Airway epithelial cell (primary cell): ENCODE measurements around the gene SLC44A2. TPM values are rescaled to one million over a fixed set of nuclear protein-coding genes. Genes with fewer than 3 reads are reported as not detected.

Source experiments
- total RNA-seq: library from RNA; depleted of rRNA; stranded (reverse); fragments of >200 nt; gene quantifications from 2 replicates; pipeline ENCODE4 v1.2.3, GENCODE V29; 2015

The SLC44A2 gene
- 87.7 and 95.3 TPM in 2 replicates for total RNA-seq

DNA sequence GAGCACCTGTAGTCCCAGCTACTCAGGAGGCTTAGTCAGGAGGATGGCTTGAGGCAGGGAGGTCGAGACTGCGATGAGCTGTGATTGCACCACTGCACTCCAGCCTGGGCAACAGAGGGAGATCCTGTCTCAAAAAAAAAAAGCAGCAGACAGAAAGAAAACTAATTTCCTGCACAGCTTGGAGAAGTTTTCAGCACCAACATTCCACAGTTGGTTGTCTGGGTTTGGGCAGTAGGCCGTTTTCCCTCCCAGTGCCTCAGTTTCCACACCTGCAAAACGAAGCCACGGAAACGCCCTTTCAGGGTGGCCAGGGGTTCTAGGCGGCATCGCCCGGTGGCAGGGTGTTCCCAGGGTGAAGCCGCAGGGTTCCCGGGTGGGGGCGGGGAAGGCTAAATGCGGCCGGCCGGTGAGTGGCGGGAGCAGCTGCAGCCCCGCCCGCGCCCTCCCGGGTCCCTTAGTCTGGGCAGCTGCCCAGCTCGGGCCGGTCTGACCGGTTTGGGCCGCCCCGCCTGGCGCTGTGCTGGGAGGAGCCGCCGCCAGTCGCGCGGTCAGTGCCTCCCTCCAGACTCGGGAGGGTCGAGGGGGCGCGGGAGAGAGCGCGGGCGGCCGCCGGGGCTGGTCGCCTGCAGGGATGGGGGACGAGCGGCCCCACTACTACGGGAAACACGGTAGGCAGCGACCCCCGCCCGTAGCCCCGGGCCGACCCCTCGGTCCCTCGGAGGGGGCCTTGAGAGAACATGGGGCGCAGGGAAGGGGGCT is at the start of gene SLC44A2:
SLC44A2 (plus strand) TSS at position 551 of the 759 bp plus-strand sequence; CDS start at position 632, 81 bp downstream.

DNA sequence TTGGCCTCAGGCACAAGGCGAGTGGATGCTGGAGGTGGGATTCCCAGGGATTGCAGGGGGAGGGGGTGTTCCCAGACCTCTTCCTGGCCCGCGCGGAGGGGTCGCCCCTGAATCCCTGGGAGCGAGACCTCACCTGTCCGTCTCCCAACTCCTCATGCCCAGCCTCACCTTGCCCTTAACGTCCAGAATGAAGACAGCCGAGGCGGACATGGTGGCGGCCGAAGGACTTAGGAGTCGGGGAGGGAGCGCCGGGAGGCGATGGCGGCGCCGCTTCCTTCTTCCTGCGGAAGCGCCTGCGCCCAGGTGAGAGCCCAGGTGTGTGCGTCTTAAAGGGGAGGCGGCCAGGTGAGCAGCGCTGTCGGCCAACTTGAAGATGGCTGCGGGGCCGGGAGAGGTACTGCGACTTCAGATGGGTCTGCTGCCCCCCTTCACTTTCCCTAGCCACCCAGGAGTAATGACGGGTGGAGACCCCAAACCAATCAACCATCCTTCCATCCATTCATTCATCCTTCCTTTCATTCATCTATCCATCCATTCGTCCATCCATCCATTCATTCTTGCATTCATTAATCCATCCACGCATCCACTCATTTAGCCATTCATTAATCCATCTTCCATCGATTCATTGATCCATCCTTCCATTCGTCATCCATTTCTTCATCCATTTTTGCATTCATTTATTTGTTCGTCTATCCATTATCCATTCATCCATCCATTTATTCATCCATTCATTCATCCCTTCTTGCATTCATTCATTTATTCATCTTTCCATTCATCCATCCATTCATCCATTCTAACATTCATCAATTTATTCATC is 38.1 kb upstream of the SLC44A2 start, which contains the start of gene AP1M2:
AP1M2 (minus strand) TSS at position 291 of the 817 bp plus-strand sequence; CDS start at position 210, 81 bp downstream.

DNA sequence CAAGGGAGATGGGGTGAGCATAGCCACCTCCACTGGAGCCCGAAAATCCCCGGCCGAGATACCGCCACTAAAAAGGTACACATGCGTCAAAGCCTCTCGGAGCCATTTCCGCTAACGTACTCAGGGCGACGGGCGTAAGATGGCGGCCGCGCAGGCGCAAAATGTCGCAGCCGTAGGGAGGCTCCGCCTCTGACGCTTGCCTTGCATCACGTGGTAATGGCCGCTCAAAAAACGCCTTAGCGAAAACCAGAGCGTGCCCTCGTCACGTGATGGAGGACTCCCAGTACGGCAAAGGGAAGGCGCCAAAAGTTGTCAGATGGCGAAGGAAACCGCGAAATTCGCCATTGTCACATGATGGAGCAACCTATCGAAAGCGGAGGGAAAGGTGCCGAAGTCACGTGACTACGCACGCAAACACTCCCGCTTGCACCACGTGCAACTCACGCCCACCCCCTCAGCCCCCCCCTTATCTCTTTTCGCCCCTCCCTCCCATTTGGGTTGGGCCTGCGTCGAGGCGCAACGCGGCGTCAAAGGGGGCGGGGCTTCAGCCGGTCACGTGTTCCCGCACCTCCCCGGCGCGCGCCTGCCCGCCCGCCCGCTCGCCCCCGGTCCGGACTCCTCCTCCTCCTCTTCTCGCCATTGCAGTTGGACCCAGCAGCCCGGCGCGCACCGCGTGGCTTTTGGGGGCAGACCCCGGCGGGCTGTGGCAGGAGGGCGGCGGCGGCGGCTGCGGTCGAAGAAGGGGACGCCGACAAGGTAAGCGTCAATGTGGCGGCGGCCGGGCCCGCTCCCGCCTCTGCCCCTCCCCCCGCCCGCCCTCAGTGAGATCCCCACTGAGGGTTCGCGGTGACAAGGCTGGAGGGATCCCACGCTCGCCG is 28.6 kb downstream of the SLC44A2 start, which contains the start of gene ILF3:
ILF3 (plus strand) TSS at position 615 of the 878 bp plus-strand sequence. CDS start 16,260 bp downstream, outside the sequence.

Other genes starting within 250 kb of the SLC44A2 start
- gene TYK2, start 245.0 kb upstream of the SLC44A2 start, total RNA-seq: 53.0 and 70.7 TPM in 2 replicates
- gene CDC37, start 222.0 kb upstream of the SLC44A2 start, total RNA-seq: 154 and 166 TPM in 2 replicates
- 0.09 and 0.71 TPM in 2 replicates for gene PDE4A, start 205.0 kb upstream of the SLC44A2 start, total RNA-seq
- gene KEAP1, start 122.2 kb upstream of the SLC44A2 start, total RNA-seq: 48.5 and 52.1 TPM in 2 replicates
- 3.3 TPM in 2 replicates for gene S1PR5, start 108.1 kb upstream of the SLC44A2 start, total RNA-seq
- gene ATG4D, start 81.6 kb upstream of the SLC44A2 start, total RNA-seq: 30.6 and 43.4 TPM in 2 replicates
- 10.6 and 11.9 TPM in 2 replicates for gene KRI1, start 59.5 kb upstream of the SLC44A2 start, total RNA-seq
- 2.0 and 7.1 TPM in 2 replicates for gene CDKN2D, start 56.6 kb upstream of the SLC44A2 start, total RNA-seq
- 87.2 and 108 TPM in 2 replicates for gene AP1M2, start 38.2 kb upstream of the SLC44A2 start, total RNA-seq
- gene ILF3, start 28.8 kb downstream of the SLC44A2 start, total RNA-seq: 118 and 141 TPM in 2 replicates
- 19.0 and 21.8 TPM in 2 replicates for gene QTRT1, start 75.9 kb downstream of the SLC44A2 start, total RNA-seq
- 75.2 and 86.7 TPM in 2 replicates for gene DNM2, start 92.5 kb downstream of the SLC44A2 start, total RNA-seq
- 47.3 and 53.1 TPM in 2 replicates for gene TMED1, start 210.7 kb downstream of the SLC44A2 start, total RNA-seq
- gene C19orf38, start 222.9 kb downstream of the SLC44A2 start, total RNA-seq: not detected in 2 replicates
- gene CARM1, start 246.0 kb downstream of the SLC44A2 start, total RNA-seq: 30.8 and 47.0 TPM in 2 replicates